H1 (cell line): Measurements from ENCODE around the gene ZDHHC11B.
"Not testable (repeated sequence)": the region's sequence is repeated elsewhere in the genome, so short reads cannot be mapped to it uniquely, and the experiment has no call there.

Source experiments
- CBX8 ChIP-seq: fragments of 300-800, 300-1000 bp; sonication (generic); IDR thresholded peaks from 2 replicates; pipeline ENCODE4 v1.7.1; 2016; ENCODE audit warnings: low read depth, low read length, borderline replicate concordance
- CEBPB ChIP-seq: IDR thresholded peaks from 2 replicates; pipeline ENCODE4 v1.6.1; 2012; ENCODE audit warnings: low read depth, low read length
- EZH2 ChIP-seq: fragments of 200-600 bp; sonication (generic); IDR thresholded peaks from 2 replicates; pipeline ENCODE4 v1.7.1; 2012; ENCODE audit warnings: low read depth, mild to moderate bottlenecking, moderate library complexity, low read length, inconsistent platforms; ENCODE audit not compliant: severe bottlenecking
- GTF2F1 ChIP-seq: IDR thresholded peaks from 2 replicates; pipeline ENCODE4 v1.6.1; 2012; ENCODE audit warnings: low read depth, low read length, improper control_type of control experiment, borderline replicate concordance
- POLR2A ChIP-seq, 2 experiments: IDR thresholded peaks; 1 replicate in 1 of 2; 2 replicates in 1 of 2; pipeline ENCODE4 v1.6.1; 2011; ENCODE audit warnings: low read depth in 2 of 2, low read length in 2 of 2, mild to moderate bottlenecking in 2 of 2; ENCODE audit errors: control extremely low read depth in 1 of 2
- RNF2 ChIP-seq: fragments of 200-900, 300-1000 bp; sonication (generic); IDR thresholded peaks from 2 replicates; pipeline ENCODE4 v1.7.1; 2016; ENCODE audit warnings: borderline replicate concordance, low read depth, mild to moderate bottlenecking, antibody characterized with exemption, low read length; ENCODE audit not compliant: poor library complexity, severe bottlenecking; ENCODE audit errors: missing control alignments
- SP1 ChIP-seq: IDR thresholded peaks from 2 replicates; pipeline ENCODE4 v1.6.1; 2011; ENCODE audit warnings: low read depth, low read length
- TAF7 ChIP-seq: optimal IDR thresholded peaks from 2 replicates; pipeline ENCODE3; 2011; ENCODE audit warnings: low read depth, mild to moderate bottlenecking, inconsistent platforms, low read length, moderate library complexity, borderline replicate concordance
- TBP ChIP-seq: IDR thresholded peaks from 2 replicates; pipeline ENCODE4 v1.6.1; 2011; ENCODE audit warnings: low read depth, low read length, improper control_type of control experiment
- ZNF274 ChIP-seq: IDR thresholded peaks from 2 replicates; pipeline ENCODE4 v1.7.0; 2012; ENCODE audit warnings: low read length, borderline replicate concordance; ENCODE audit errors: extremely low read depth
- TF ChIP-seq, protein P1 (sequence below), 3 experiments: IDR thresholded peaks; 1 replicate in 2 of 3; 2 replicates in 1 of 3; pipeline versions ENCODE4 v1.5.1 to v1.6.1; 2011; ENCODE audit warnings: low read length in 3 of 3, mild to moderate bottlenecking in 3 of 3, inconsistent platforms in 2 of 3, low read depth in 1 of 3, moderate library complexity in 1 of 3; ENCODE audit not compliant: insufficient read depth in 1 of 3; ENCODE audit errors: control extremely low read depth in 1 of 3
- TF ChIP-seq, protein P2 (sequence below): IDR thresholded peaks from 2 replicates; pipeline ENCODE4 v1.6.1; 2011; ENCODE audit warnings: low read depth, mild to moderate bottlenecking, low read length; ENCODE audit not compliant: insufficient read depth

DNA sequence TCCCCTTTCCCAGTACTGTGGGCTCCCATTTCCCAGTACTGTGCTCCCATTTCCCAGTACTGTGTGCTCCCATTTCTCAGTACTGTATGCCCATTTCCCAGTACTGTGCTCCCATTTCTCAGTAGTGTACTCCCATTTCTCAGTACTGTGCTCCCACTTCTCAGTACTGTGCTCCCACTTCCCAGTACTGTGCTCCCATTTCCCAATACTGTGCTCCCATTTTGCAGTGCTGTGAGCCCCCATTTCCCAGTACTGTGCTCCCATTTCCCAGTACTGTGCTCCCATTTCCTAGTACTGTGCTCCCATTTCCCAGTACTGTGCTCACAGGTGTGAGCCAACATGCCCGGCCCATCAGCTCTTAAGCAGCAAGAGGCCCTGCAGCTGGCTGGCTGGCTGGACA lies 11.3 kb upstream of the ZDHHC11B start:
- TF ChIP-seq, protein P1, sequence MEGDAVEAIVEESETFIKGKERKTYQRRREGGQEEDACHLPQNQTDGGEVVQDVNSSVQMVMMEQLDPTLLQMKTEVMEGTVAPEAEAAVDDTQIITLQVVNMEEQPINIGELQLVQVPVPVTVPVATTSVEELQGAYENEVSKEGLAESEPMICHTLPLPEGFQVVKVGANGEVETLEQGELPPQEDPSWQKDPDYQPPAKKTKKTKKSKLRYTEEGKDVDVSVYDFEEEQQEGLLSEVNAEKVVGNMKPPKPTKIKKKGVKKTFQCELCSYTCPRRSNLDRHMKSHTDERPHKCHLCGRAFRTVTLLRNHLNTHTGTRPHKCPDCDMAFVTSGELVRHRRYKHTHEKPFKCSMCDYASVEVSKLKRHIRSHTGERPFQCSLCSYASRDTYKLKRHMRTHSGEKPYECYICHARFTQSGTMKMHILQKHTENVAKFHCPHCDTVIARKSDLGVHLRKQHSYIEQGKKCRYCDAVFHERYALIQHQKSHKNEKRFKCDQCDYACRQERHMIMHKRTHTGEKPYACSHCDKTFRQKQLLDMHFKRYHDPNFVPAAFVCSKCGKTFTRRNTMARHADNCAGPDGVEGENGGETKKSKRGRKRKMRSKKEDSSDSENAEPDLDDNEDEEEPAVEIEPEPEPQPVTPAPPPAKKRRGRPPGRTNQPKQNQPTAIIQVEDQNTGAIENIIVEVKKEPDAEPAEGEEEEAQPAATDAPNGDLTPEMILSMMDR (IDR thresholded peaks at IDR 0.05; ENCODE audit: control extremely low read depth in 1 of 3, insufficient read depth in 1 of 3, low read depth in 1 of 3, low read length in 3 of 3): not testable (repeated sequence)
- not testable (repeated sequence) for TF ChIP-seq TAF7; POLR2A (IDR thresholded peaks at IDR 0.05; ENCODE audit: control extremely low read depth in 1 of 2, low read depth in 2 of 2, low read length in 2 of 2); EZH2; CEBPB; GTF2F1; SP1; ZNF274; CBX8; TBP; RNF2
- TF ChIP-seq, protein P2, sequence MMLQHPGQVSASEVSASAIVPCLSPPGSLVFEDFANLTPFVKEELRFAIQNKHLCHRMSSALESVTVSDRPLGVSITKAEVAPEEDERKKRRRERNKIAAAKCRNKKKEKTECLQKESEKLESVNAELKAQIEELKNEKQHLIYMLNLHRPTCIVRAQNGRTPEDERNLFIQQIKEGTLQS: not testable (repeated sequence)
